Fibroblast of the aortic adventitia (primary cell): ENCODE results near the gene SRGAP3. TPM values are rescaled to one million over a fixed set of nuclear protein-coding genes. Genes with fewer than 3 reads are reported as not detected.
A peak's percentile ranks its signal among the peaks of the same experiment; 100 is the strongest.

ENCODE experiments used
- DNase-seq: peaks from one replicate; pipeline ENCODE4 v3.0.0-alpha.2; 2010; ENCODE audit warnings: low read depth
- H3K4me3 ChIP-seq: 2 replicates; pipeline ENCODE4 v1.5.1; 2011; ENCODE audit warnings: low read depth, mild to moderate bottlenecking, control low read depth, low read length, moderate library complexity
- CTCF ChIP-seq: IDR thresholded peaks from 2 replicates; pipeline ENCODE4 v1.5.1; 2011; ENCODE audit warnings: mild to moderate bottlenecking, low read length, control low read depth, inconsistent platforms; ENCODE audit not compliant: insufficient read depth
- total RNA-seq: library from RNA; depleted of rRNA; stranded (reverse); fragments of >200 nt; gene quantifications from 2 replicates; pipeline ENCODE4 v1.2.3, GENCODE V29; 2012; ENCODE audit warnings: low replicate concordance

The SRGAP3 gene
- total RNA-seq, 1 donor: 4.6 TPM

- no peak for TF ChIP-seq CTCF
- no peak for DNase-seq
- H3K4me3 ChIP-seq: no peak overlapping the region
Observed at GRCh38 chr3:8997151-8997550, 252.3 kb downstream of the SRGAP3 start.

GRCh38 chr3:8996681-8997121 lies 252.7 kb downstream of the SRGAP3 start:
- DNase-seq: peak; percentile 73
- TF ChIP-seq CTCF: peak; percentile 56
- no peak overlapping the region for H3K4me3 ChIP-seq

- no peak overlapping the region for H3K4me3 ChIP-seq
Observed at GRCh38 chr3:8996216-8996615, 253.2 kb downstream of the SRGAP3 start.

GRCh38 chr3:8994226-8994625 lies 255.2 kb downstream of the SRGAP3 start:
- no peak overlapping the region for H3K4me3 ChIP-seq
- TF ChIP-seq CTCF: no peak
- DNase-seq: no peak

More at GRCh38 chr3:8996216-8996615, 253.2 kb downstream of the SRGAP3 start:
- TF ChIP-seq CTCF: no peak
- no peak for DNase-seq

- no peak overlapping the region for H3K4me3 ChIP-seq
- TF ChIP-seq CTCF: no peak
- DNase-seq: no peak
Observed at GRCh38 chr3:8993331-8993730, 256.1 kb downstream of the SRGAP3 start.

- DNase-seq: no peak
- H3K4me3 ChIP-seq: no peak overlapping the region
- no peak for TF ChIP-seq CTCF
Observed at GRCh38 chr3:8992854-8993253, 256.6 kb downstream of the SRGAP3 start.

GRCh38 chr3:8992199-8992598 lies 257.2 kb downstream of the SRGAP3 start:
- TF ChIP-seq CTCF: no peak
- H3K4me3 ChIP-seq: no peak overlapping the region
- no peak for DNase-seq
